ENCODE results near the gene IQCC. TPM values are rescaled to one million over a fixed set of nuclear protein-coding genes. Genes with fewer than 3 reads are reported as not detected.

IQCC gene
- polyA plus RNA-seq, 2 donors, result 1.5 to 1.6 TPM

DNA sequence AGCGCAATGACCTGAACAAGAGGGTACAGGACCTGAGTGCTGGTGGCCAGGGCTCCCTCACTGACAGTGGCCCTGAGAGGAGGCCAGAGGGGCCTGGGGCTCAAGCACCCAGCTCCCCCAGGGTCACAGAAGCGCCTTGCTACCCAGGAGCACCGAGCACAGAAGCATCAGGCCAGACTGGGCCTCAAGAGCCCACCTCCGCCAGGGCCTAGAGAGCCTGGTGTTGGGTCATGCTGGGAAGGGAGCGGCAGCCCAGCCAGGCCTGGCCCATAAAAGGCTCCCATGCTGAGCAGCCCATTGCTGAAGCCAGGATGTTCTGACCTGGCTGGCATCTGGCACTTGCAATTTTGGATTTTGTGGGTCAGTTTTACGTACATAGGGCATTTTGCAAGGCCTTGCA lies 10.5 kb upstream of the IQCC start:
- Histone ChIP-seq H3K9me3 (ENCODE audit: control insufficient read depth in 2 of 2, insufficient read depth in 1 of 2, low read depth in 1 of 2, low read length in 1 of 2) (no peaks in the 10 kb centered on the region), H3K36me3 (ENCODE audit: control insufficient read depth in 2 of 2, insufficient read depth in 2 of 2, low read length in 1 of 2) (peaks cover 36 to 63% of the 10 kb centered on the region in 2 donors)
- WGBS, 2 donors, result 96 to 98% methylated on average over 6 of the region's 6 CpGs

GRCh38 chr1:32195531-32195930 lies 9.9 kb upstream of the IQCC start:
- no peaks in the 10 kb centered on the region for H3K27me3 ChIP-seq (ENCODE audit: control insufficient read depth in 1 of 2, insufficient read depth in 2 of 2, low read length in 2 of 2)
- no peaks in the 10 kb centered on the region for H3K9me3 ChIP-seq (ENCODE audit: control insufficient read depth in 2 of 2, insufficient read depth in 1 of 2, low read depth in 1 of 2, low read length in 1 of 2)
- H3K4me3 ChIP-seq (ENCODE audit: low read depth in 1 of 2, low read length in 2 of 2), result no peak overlapping the region
- peaks cover 31 to 58% of the 10 kb centered on the region in 2 donors for H3K36me3 ChIP-seq (ENCODE audit: control insufficient read depth in 2 of 2, insufficient read depth in 2 of 2, low read length in 1 of 2)
- 82 to 84% methylated on average over 3 of the region's 3 CpGs for WGBS, 2 donors
- no peak overlapping the region for H3K27ac ChIP-seq (ENCODE audit: low read depth in 2 of 2, low read length in 1 of 2)
- H3K4me1 ChIP-seq (ENCODE audit: control insufficient read depth in 2 of 2, insufficient read depth in 2 of 2, low read length in 1 of 2), result peaks cover 5 to 7% of the 10 kb centered on the region in 2 donors

More for the DNA sequence above, 10.5 kb upstream of the IQCC start:
- Histone ChIP-seq H3K4me1 (ENCODE audit: control insufficient read depth in 2 of 2, insufficient read depth in 2 of 2, low read length in 1 of 2) (peaks cover 5 to 7% of the 10 kb centered on the region in 2 donors), H3K4me3 (ENCODE audit: low read depth in 1 of 2, low read length in 2 of 2) (no peak overlapping the region), H3K27ac (ENCODE audit: low read depth in 2 of 2, low read length in 1 of 2) (no peak overlapping the region), H3K27me3 (ENCODE audit: control insufficient read depth in 1 of 2, insufficient read depth in 2 of 2, low read length in 2 of 2) (no peaks in the 10 kb centered on the region)

DNA sequence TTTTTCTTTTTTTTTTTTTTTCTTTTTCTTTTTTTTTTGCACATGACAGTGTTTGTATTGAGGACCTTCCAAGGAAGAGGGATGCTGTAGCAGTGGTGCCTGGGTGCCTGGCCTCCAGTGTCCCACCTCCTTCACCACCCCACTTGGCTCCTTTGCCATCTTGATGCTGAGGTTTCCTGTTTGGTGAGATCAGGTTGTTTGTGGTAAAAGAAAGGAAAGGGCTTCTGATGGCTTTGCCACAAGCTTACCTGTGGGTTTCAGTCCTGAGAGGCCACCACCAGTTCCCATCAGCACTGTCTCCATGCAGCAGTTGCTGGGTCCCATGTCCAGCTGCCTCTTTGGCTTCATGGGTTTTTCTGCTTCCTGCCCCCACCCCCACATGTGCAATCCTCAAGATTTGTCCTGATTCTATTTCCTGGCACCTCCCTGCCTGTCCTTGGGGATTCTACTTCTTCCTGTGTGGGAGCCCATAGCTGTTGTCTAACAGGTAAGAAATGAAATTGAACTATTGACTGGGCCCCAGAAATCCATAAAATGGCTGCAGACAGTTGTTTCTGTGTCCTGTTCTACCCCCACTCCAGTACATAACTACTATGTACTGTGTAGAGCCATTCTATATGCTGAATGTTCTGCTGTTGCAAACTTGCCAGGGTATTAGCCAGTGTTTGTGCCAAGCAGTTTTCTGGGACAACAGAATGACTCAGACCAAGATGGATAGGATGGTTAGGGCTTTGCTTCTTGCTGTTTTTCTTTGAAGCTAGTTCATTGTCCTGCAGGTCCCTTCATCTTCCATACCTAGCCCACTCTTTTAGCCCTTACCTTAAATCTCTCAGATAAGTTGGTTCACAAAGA lies 9.3 kb upstream of the IQCC start:
- H3K4me1 ChIP-seq (ENCODE audit: control insufficient read depth in 2 of 2, insufficient read depth in 2 of 2, low read length in 1 of 2), result peaks cover 5 to 10% of the 10 kb centered on the region in 2 donors
- H3K36me3 ChIP-seq (ENCODE audit: control insufficient read depth in 2 of 2, insufficient read depth in 2 of 2, low read length in 1 of 2), result peaks cover 29 to 54% of the 10 kb centered on the region in 2 donors
- H3K9me3 ChIP-seq (ENCODE audit: control insufficient read depth in 2 of 2, insufficient read depth in 1 of 2, low read depth in 1 of 2, low read length in 1 of 2), result no peaks in the 10 kb centered on the region
- no peak overlapping the region for H3K27ac ChIP-seq (ENCODE audit: low read depth in 2 of 2, low read length in 1 of 2)
- no peak overlapping the region for H3K4me3 ChIP-seq (ENCODE audit: low read depth in 1 of 2, low read length in 2 of 2)
- H3K27me3 ChIP-seq (ENCODE audit: control insufficient read depth in 1 of 2, insufficient read depth in 2 of 2, low read length in 2 of 2), result no peaks in the 10 kb centered on the region

- H3K27me3 ChIP-seq (ENCODE audit: control insufficient read depth in 1 of 2, insufficient read depth in 2 of 2, low read length in 2 of 2), result no peaks in the 10 kb centered on the region
- peaks cover 24 to 46% of the 10 kb centered on the region in 2 donors for H3K36me3 ChIP-seq (ENCODE audit: control insufficient read depth in 2 of 2, insufficient read depth in 2 of 2, low read length in 1 of 2)
Measured at GRCh38 chr1:32197074-32197473, 8.4 kb upstream of the IQCC start.

DNA sequence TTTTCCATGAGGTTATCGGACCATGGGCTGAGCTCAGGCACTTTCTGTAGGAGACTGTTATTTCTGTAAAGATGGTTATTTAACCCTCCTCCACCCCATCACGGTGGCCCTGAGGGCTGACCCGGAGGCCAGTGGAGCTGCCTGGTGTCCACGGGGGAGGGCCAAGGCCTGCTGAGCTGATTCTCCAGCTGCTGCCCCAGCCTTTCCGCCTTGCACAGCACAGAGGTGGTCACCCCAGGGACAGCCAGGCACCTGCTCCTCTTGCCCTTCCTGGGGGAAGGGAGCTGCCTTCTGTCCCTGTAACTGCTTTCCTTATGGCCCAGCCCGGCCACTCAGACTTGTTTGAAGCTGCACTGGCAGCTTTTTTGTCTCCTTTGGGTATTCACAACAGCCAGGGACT lies 7.6 kb upstream of the IQCC start:
- Histone ChIP-seq H3K27ac (ENCODE audit: low read depth in 2 of 2, low read length in 1 of 2) (no peak overlapping the region), H3K27me3 (ENCODE audit: control insufficient read depth in 1 of 2, insufficient read depth in 2 of 2, low read length in 2 of 2) (no peaks in the 10 kb centered on the region), H3K9me3 (ENCODE audit: control insufficient read depth in 2 of 2, insufficient read depth in 1 of 2, low read depth in 1 of 2, low read length in 1 of 2) (no peaks in the 10 kb centered on the region), H3K36me3 (ENCODE audit: control insufficient read depth in 2 of 2, insufficient read depth in 2 of 2, low read length in 1 of 2) (peaks cover 18 to 39% of the 10 kb centered on the region in 2 donors), H3K4me3 (ENCODE audit: low read depth in 1 of 2, low read length in 2 of 2) (no peak overlapping the region), H3K4me1 (ENCODE audit: control insufficient read depth in 2 of 2, insufficient read depth in 2 of 2, low read length in 1 of 2) (peaks cover 10 to 11% of the 10 kb centered on the region in 2 donors)
- WGBS, 2 donors, result 72 to 75% methylated on average over 6 of the region's 6 CpGs

More at GRCh38 chr1:32197074-32197473, 8.4 kb upstream of the IQCC start:
- Histone ChIP-seq H3K4me1 (ENCODE audit: control insufficient read depth in 2 of 2, insufficient read depth in 2 of 2, low read length in 1 of 2) (peaks cover 10 to 11% of the 10 kb centered on the region in 2 donors), H3K4me3 (ENCODE audit: low read depth in 1 of 2, low read length in 2 of 2) (no peak overlapping the region), H3K27ac (ENCODE audit: low read depth in 2 of 2, low read length in 1 of 2) (no peak overlapping the region), H3K9me3 (ENCODE audit: control insufficient read depth in 2 of 2, insufficient read depth in 1 of 2, low read depth in 1 of 2, low read length in 1 of 2) (no peaks in the 10 kb centered on the region)
- 96 to 100% methylated on average over 1 of the region's 1 CpG for WGBS, 2 donors

DNA sequence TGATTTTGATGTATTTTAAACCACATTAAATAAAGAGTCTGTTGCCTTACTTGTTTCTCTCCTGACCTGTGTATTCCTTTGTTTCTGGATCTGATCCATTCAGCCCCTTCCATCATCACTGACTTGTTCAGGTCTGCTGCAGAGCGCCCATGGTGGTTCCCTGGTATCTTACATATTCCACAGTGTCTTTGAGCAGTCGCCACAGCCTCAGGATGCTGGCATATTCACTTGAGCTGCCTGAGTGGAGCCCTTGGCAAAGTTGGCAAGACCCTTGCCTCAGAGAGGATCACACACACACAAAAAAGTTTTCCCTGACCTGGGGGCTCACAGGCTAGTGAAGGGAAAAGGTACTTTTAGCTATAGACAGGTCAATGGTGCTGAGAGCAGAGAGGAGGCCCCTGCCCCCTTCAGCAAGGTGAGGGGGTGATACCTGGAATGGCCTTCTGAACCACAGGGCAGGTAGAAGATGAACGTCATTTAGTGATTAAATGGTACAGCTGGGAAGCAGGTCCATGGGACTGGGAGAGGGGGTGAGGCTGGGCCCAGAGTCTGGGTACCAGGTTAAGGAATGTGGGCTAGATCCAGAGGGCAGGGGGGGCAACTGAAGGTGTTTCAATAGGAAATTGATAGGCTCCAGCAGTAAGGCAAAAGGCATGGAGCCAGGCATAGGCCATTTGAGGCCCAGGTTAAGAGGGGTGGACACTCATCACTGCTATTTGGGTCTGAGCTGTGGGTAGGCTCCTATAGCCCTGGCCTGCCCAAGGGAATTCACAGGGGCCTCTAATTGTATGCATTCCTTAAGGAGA lies 7.0 kb upstream of the IQCC start:
- H3K27me3 ChIP-seq (ENCODE audit: control insufficient read depth in 1 of 2, insufficient read depth in 2 of 2, low read length in 2 of 2), result no peaks in the 10 kb centered on the region
- no peak overlapping the region for H3K4me3 ChIP-seq (ENCODE audit: low read depth in 1 of 2, low read length in 2 of 2)
- H3K27ac ChIP-seq (ENCODE audit: low read depth in 2 of 2, low read length in 1 of 2), result no peak overlapping the region
- peaks cover 18 to 35% of the 10 kb centered on the region in 2 donors for H3K36me3 ChIP-seq (ENCODE audit: control insufficient read depth in 2 of 2, insufficient read depth in 2 of 2, low read length in 1 of 2)
- H3K9me3 ChIP-seq (ENCODE audit: control insufficient read depth in 2 of 2, insufficient read depth in 1 of 2, low read depth in 1 of 2, low read length in 1 of 2), result no peaks in the 10 kb centered on the region
- WGBS, 2 donors, result 71 to 74% methylated on average over 3 of the region's 3 CpGs
- peaks cover 10 to 11% of the 10 kb centered on the region in 2 donors for H3K4me1 ChIP-seq (ENCODE audit: control insufficient read depth in 2 of 2, insufficient read depth in 2 of 2, low read length in 1 of 2)

- Histone ChIP-seq H3K27me3 (ENCODE audit: control insufficient read depth in 1 of 2, insufficient read depth in 2 of 2, low read length in 2 of 2) (no peaks in the 10 kb centered on the region), H3K4me1 (ENCODE audit: control insufficient read depth in 2 of 2, insufficient read depth in 2 of 2, low read length in 1 of 2) (peaks cover 10 to 11% of the 10 kb centered on the region in 2 donors), H3K9me3 (ENCODE audit: control insufficient read depth in 2 of 2, insufficient read depth in 1 of 2, low read depth in 1 of 2, low read length in 1 of 2) (no peaks in the 10 kb centered on the region), H3K36me3 (ENCODE audit: control insufficient read depth in 2 of 2, insufficient read depth in 2 of 2, low read length in 1 of 2) (peaks cover 13 to 27% of the 10 kb centered on the region in 2 donors), H3K27ac (ENCODE audit: low read depth in 2 of 2, low read length in 1 of 2) (no peak overlapping the region), H3K4me3 (ENCODE audit: low read depth in 1 of 2, low read length in 2 of 2) (no peak overlapping the region)
- WGBS, 2 donors, result 54 to 71% methylated on average over 4 of the region's 4 CpGs
Measured at GRCh38 chr1:32199043-32199716, 6.3 kb upstream of the IQCC start.

DNA sequence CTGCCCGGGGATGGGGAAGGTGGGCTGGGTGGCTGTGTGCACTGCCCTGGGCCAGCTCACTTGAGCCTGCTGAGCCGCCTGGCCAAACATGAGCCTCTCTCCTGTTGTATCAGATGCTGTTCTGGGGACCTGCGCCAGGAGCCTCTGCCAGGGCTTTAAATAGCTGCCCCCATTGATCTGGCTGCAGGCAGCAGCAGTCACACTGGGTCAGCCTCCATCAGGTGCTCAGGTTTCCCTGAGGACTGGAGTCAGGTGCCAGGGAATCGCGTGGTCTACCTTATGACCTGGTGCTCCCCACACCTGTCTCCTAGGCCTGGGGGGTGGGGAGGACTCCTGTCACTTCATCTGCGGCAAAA lies 5.8 kb upstream of the IQCC start:
- Histone ChIP-seq H3K27ac (ENCODE audit: low read depth in 2 of 2, low read length in 1 of 2) (peak overlapping the region in 1 of 2 donors; percentile 68), H3K9me3 (ENCODE audit: control insufficient read depth in 2 of 2, insufficient read depth in 1 of 2, low read depth in 1 of 2, low read length in 1 of 2) (no peaks in the 10 kb centered on the region), H3K4me3 (ENCODE audit: low read depth in 1 of 2, low read length in 2 of 2) (peak overlapping the region in 1 of 2 donors; percentile 58), H3K36me3 (ENCODE audit: control insufficient read depth in 2 of 2, insufficient read depth in 2 of 2, low read length in 1 of 2) (peaks cover 8 to 23% of the 10 kb centered on the region in 2 donors), H3K4me1 (ENCODE audit: control insufficient read depth in 2 of 2, insufficient read depth in 2 of 2, low read length in 1 of 2) (peaks cover 10 to 11% of the 10 kb centered on the region in 2 donors), H3K27me3 (ENCODE audit: control insufficient read depth in 1 of 2, insufficient read depth in 2 of 2, low read length in 2 of 2) (no peaks in the 10 kb centered on the region)
- 27 to 33% methylated on average over 6 of the region's 6 CpGs for WGBS, 2 donors

Data from esophagus (tissue), 2 donors.